AG08395 (cell line): ENCODE measurements around the gene HCN4.
"Not testable (repeated sequence)": the region's sequence is repeated elsewhere in the genome, so short reads cannot be mapped to it uniquely, and the experiment has no call there.

ENCODE experiments used
- DNase-seq: peaks from one replicate; pipeline ENCODE4 v3.0.0; 2012; ENCODE audit warnings: mixed read lengths, low spot score

Gene HCN4

GRCh38 chr15:73368301-73369136, at the start of gene HCN4:
Gene HCN4 (minus strand): TSS chr15:73368958. CDS start chr15:73368270, 688 bp downstream.
- DNase-seq, result no peak

- DNase-seq, result no peak
These were observed 46.1 kb upstream of the HCN4 start for GRCh38 chr15:73414876-73415275.

GRCh38 chr15:73403171-73403570, 34.4 kb upstream of the HCN4 start:
- DNase-seq, result peak; percentile 18

GRCh38 chr15:73400222-73400621, 31.5 kb upstream of the HCN4 start:
- not testable (repeated sequence) for DNase-seq

GRCh38 chr15:73398861-73399260, 30.1 kb upstream of the HCN4 start:
- DNase-seq, result no peak

- DNase-seq, result no peak
These were observed 28.7 kb upstream of the HCN4 start for GRCh38 chr15:73397461-73397860.

GRCh38 chr15:73395671-73396070, 26.9 kb upstream of the HCN4 start:
- DNase-seq, result no peak

GRCh38 chr15:73394782-73395181, 26.0 kb upstream of the HCN4 start:
- no peak for DNase-seq

GRCh38 chr15:73393336-73393735, 24.6 kb upstream of the HCN4 start:
- DNase-seq, result no peak

- DNase-seq, result no peak
These were observed 23.3 kb upstream of the HCN4 start for GRCh38 chr15:73392025-73392424.

GRCh38 chr15:73391128-73391872, 22.5 kb upstream of the HCN4 start:
- no peak for DNase-seq

- DNase-seq, result no peak
These were observed 21.3 kb upstream of the HCN4 start for GRCh38 chr15:73389971-73390544.

GRCh38 chr15:73389539-73389938, 20.8 kb upstream of the HCN4 start:
- DNase-seq, result no peak

- DNase-seq, result peak; percentile 54
These were observed 19.6 kb upstream of the HCN4 start for GRCh38 chr15:73388256-73388781.

GRCh38 chr15:73387507-73388255, 18.9 kb upstream of the HCN4 start:
- DNase-seq, result no peak

- no peak for DNase-seq
These were observed 18.2 kb upstream of the HCN4 start for GRCh38 chr15:73386886-73387506.

GRCh38 chr15:73386238-73386637, 17.5 kb upstream of the HCN4 start:
- DNase-seq, result no peak

GRCh38 chr15:73385205-73385604, 16.4 kb upstream of the HCN4 start:
- DNase-seq, result no peak

GRCh38 chr15:73383310-73384189, 14.8 kb upstream of the HCN4 start:
- no peak for DNase-seq

GRCh38 chr15:73382115-73382514, 13.4 kb upstream of the HCN4 start:
- DNase-seq, result no peak
